HFFc6 (cell line): ENCODE results near the gene LXN. TPM values are rescaled to one million over a fixed set of nuclear protein-coding genes. Genes with fewer than 3 reads are reported as not detected.

Experiments used
- DNase-seq: peaks from one replicate; pipeline ENCODE4 v3.0.0-alpha.2; 2018
- H3K27ac Mint-ChIP-seq: 2 replicates; pipeline ENCODE4 v1.8.0; 2020; ENCODE audit warnings: mild to moderate bottlenecking, mixed read lengths
- H3K27me3 Mint-ChIP-seq: 2 replicates; pipeline ENCODE4 v1.8.0; 2021; ENCODE audit warnings: mild to moderate bottlenecking, moderate library complexity, mixed read lengths; ENCODE audit not compliant: insufficient read depth
- H3K36me3 Mint-ChIP-seq: 2 replicates; pipeline ENCODE4 v1.8.0; 2021; ENCODE audit warnings: low read depth, mixed read lengths
- H3K4me1 Mint-ChIP-seq: 2 replicates; pipeline ENCODE4 v1.8.0; 2020; ENCODE audit warnings: low read depth, mixed read lengths
- H3K4me3 Mint-ChIP-seq: 2 replicates; pipeline ENCODE4 v1.8.0; 2020; ENCODE audit warnings: mild to moderate bottlenecking, moderate library complexity, mixed read lengths
- H3K9me3 Mint-ChIP-seq: 2 replicates; pipeline ENCODE4 v1.8.0; 2020; ENCODE audit warnings: mild to moderate bottlenecking, mixed read lengths
- CTCF ChIP-seq: fragments of 200-600 bp; sonication (generic); IDR thresholded peaks from 2 replicates; pipeline ENCODE4 v1.5.0; 2021; ENCODE audit warnings: antibody characterized with exemption, mild to moderate bottlenecking
- total RNA-seq, 6 experiments: library from RNA; stranded (reverse); fragmentation: NEBNext Ultra II Directional; extraction: Animal tissue kit (Norgen Biotek cat#: 25700); gene quantifications; 2 replicates in 1 of 6; 3 replicates in 5 of 6; pipeline ENCODE4 v1.2.3, GENCODE V29; 2021

Gene LXN
- total RNA-seq, 6 experiments from 2014 or later: 12.2 to 18.8 (median 16.2) TPM

GRCh38 chr3:158683230-158683962 is 10.9 kb upstream of the LXN start:
- H3K27me3 Mint-ChIP-seq: no peaks in the 10 kb centered on the region
- peaks cover 44% of the 10 kb centered on the region for H3K4me1 Mint-ChIP-seq
- TF ChIP-seq CTCF: no peak
- DNase-seq: peak; percentile 69
- H3K27ac Mint-ChIP-seq: peak overlapping the region; percentile 75
- no peaks in the 10 kb centered on the region for H3K9me3 Mint-ChIP-seq
- peak overlapping the region; percentile 41 for H3K4me3 Mint-ChIP-seq
- peaks cover 16% of the 10 kb centered on the region for H3K36me3 Mint-ChIP-seq

GRCh38 chr3:158680861-158681260 is 8.4 kb upstream of the LXN start:
- Mint-ChIP-seq H3K27ac (no peak overlapping the region), H3K4me3 (no peak overlapping the region), H3K27me3 (no peaks in the 10 kb centered on the region), H3K4me1 (peaks cover 44% of the 10 kb centered on the region), H3K36me3 (peaks cover 25% of the 10 kb centered on the region), H3K9me3 (no peaks in the 10 kb centered on the region)
- no peak for DNase-seq
- no peak for TF ChIP-seq CTCF

GRCh38 chr3:158679547-158680000 is 7.1 kb upstream of the LXN start:
- Mint-ChIP-seq H3K27ac (peak overlapping the region; percentile 36; the same call in 1 of the 2 replicates), H3K36me3 (peaks cover 20% of the 10 kb centered on the region), H3K4me3 (no peak overlapping the region), H3K9me3 (no peaks in the 10 kb centered on the region), H3K4me1 (peaks cover 32% of the 10 kb centered on the region), H3K27me3 (no peaks in the 10 kb centered on the region)
- DNase-seq: peak; percentile 8
- TF ChIP-seq CTCF: no peak

- no peaks in the 10 kb centered on the region for H3K27me3 Mint-ChIP-seq
- no peak overlapping the region for H3K4me3 Mint-ChIP-seq
- H3K36me3 Mint-ChIP-seq: peaks cover 15% of the 10 kb centered on the region
- peaks cover 23% of the 10 kb centered on the region for H3K4me1 Mint-ChIP-seq
- H3K9me3 Mint-ChIP-seq: no peaks in the 10 kb centered on the region
- TF ChIP-seq CTCF: no peak
- no peak for DNase-seq
- H3K27ac Mint-ChIP-seq: no peak overlapping the region
These were observed 6.2 kb upstream of the LXN start for GRCh38 chr3:158678687-158679086.

GRCh38 chr3:158671821-158672214 is 630 bp downstream of the LXN start:
- Mint-ChIP-seq H3K9me3 (no peaks in the 10 kb centered on the region), H3K4me3 (peak overlapping the region; percentile 85), H3K4me1 (peaks cover 26% of the 10 kb centered on the region), H3K36me3 (peaks cover 9% of the 10 kb centered on the region; the same call in 1 of the 2 replicates), H3K27ac (peak overlapping the region; percentile 94), H3K27me3 (no peaks in the 10 kb centered on the region; the same call in 1 of the 2 replicates)
- TF ChIP-seq CTCF: no peak
- DNase-seq: no peak
